OCI-LY3 (cell line): ENCODE measurements around the gene ANXA3.

Experiments
- H2AFZ ChIP-seq: fragments of 200-600, 300-600 bp; shearing (Covaris generic); 2 replicates; pipeline ENCODE4 v1.6.0; 2014; ENCODE audit warnings: antibody characterized with exemption, low read depth, low read length
- H3K27ac ChIP-seq: fragments of 200-600, 300-600 bp; sonication (generic); 2 replicates; pipeline ENCODE4 v1.5.1; 2014; ENCODE audit warnings: mild to moderate bottlenecking, low read length, moderate library complexity, mixed read lengths
- H3K27me3 ChIP-seq: fragments of 200-600, 300-600 bp; sonication (generic); 2 replicates; pipeline ENCODE4 v1.6.1; 2014; ENCODE audit warnings: low read depth, low read length, mixed read lengths
- H3K36me3 ChIP-seq: fragments of 200-600, 300-600 bp; sonication (generic); replicated peaks from 2 replicates; pipeline ENCODE3; 2014; ENCODE audit warnings: low read depth, low read length, mixed read lengths
- H3K4me1 ChIP-seq: fragments of 300-600, 200-600 bp; sonication (generic); 2 replicates; pipeline ENCODE4 v1.6.1; 2014; ENCODE audit warnings: low read length, mixed read lengths
- H3K4me2 ChIP-seq: fragments of 200-600, 300-600 bp; sonication (generic); 2 replicates; pipeline ENCODE4 v1.6.1; 2014; ENCODE audit warnings: low read length, mixed read lengths
- H3K4me3 ChIP-seq: fragments of 300-600, 200-600 bp; sonication (generic); 2 replicates; pipeline ENCODE4 v1.5.1; 2014; ENCODE audit warnings: antibody characterized with exemption, mild to moderate bottlenecking, low read length, moderate library complexity
- H3K79me2 ChIP-seq: fragments of 300-600, 200-600 bp; shearing (Covaris generic); 2 replicates; pipeline ENCODE4 v1.6.1; 2014; ENCODE audit warnings: mild to moderate bottlenecking, low read length, mixed read lengths
- H3K9ac ChIP-seq: fragments of 300-600, 200-600 bp; shearing (Covaris generic); 2 replicates; pipeline ENCODE4 v1.6.0; 2014; ENCODE audit warnings: mild to moderate bottlenecking, low read length, moderate library complexity
- H3K9me3 ChIP-seq: fragments of 200-600, 300-600 bp; shearing (Covaris generic); 2 replicates; pipeline ENCODE4 v1.6.1; 2014; ENCODE audit warnings: low read length, mixed read lengths; ENCODE audit not compliant: insufficient read depth
- H4K20me1 ChIP-seq: fragments of 200-600, 300-600 bp; sonication (generic); 2 replicates; pipeline ENCODE4 v1.6.1; 2016; ENCODE audit warnings: low read length, mixed read lengths; ENCODE audit not compliant: insufficient read depth
- CTCF ChIP-seq: fragments of 200-600, 300-600 bp; sonication (generic); IDR thresholded peaks from 2 replicates; pipeline ENCODE4 v1.5.1; 2014; ENCODE audit warnings: antibody characterized with exemption, low read length, low read depth
- EZH2phosphoT487 ChIP-seq: fragments of 200-600 bp; shearing (Covaris generic); IDR thresholded peaks from 2 replicates; pipeline ENCODE4 v1.6.1; 2018; ENCODE audit warnings: antibody characterized with exemption, mixed run types, low read depth

The ANXA3 gene

GRCh38 chr4:78634011-78634664 lies 82.6 kb downstream of the ANXA3 start:
- no peaks in the 10 kb centered on the region for H3K27me3 ChIP-seq
- no peak overlapping the region for H3K9ac ChIP-seq
- H2AFZ ChIP-seq: no peak overlapping the region
- H3K9me3 ChIP-seq: no peaks in the 10 kb centered on the region
- no peak overlapping the region for H3K4me3 ChIP-seq
- no peaks in the 10 kb centered on the region for H3K36me3 ChIP-seq
- no peak overlapping the region for H3K4me2 ChIP-seq
- TF ChIP-seq EZH2phosphoT487: no peak
- TF ChIP-seq CTCF: no peak
- no peaks in the 10 kb centered on the region for H3K79me2 ChIP-seq
- no peaks in the 10 kb centered on the region for H4K20me1 ChIP-seq
- H3K27ac ChIP-seq: no peak overlapping the region
- H3K4me1 ChIP-seq: peaks cover 41% of the 10 kb centered on the region

DNA sequence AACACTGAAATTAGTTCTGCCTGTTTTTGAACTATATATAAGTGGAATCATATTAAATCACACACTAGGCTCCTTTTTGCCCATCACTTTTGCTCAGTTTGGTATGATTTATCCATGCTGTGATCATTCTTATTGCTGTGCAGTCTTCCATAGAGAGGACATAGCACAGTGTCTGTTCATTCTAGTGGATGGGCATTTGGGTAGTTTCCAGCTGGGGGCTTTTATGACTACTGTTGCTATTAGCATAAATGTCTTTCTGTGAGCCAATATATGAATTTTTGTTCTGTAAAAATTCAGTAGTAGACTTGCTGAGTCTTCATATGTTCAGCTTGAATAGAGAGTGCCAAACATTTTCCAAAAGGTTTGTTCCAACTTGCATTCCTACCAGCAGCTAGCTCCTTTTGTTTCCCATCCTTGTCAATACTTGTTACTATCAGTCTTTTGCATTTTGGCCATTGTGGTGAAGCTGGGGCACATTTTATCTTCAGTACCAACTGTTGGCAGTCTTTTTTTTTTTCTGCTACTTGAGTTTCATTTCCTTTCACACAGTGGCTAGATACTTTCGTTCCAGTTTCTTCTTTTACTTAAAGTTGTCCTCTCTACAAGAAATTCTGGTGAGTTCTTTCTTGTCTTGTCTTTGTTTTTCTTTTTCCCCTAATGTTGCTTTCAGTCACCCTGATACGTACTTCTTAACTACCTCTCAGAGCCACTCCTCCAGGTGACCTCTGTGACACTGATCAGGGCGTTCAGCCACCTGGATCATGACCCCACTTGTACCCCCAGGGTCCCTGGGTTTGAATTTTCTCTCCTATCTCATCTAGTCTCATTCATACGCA lies 87.0 kb downstream of the ANXA3 start:
- H3K36me3 ChIP-seq: no peaks in the 10 kb centered on the region
- H3K79me2 ChIP-seq: no peaks in the 10 kb centered on the region
- H3K27me3 ChIP-seq: peaks cover 6% of the 10 kb centered on the region; the same call in 1 of the 2 replicates
- TF ChIP-seq EZH2phosphoT487 (no peak), CTCF (no peak)
- peak overlapping the region; percentile 50 for H3K4me3 ChIP-seq
- H3K4me2 ChIP-seq: peak overlapping the region; percentile 64
- H3K9me3 ChIP-seq: no peaks in the 10 kb centered on the region
- no peaks in the 10 kb centered on the region for H4K20me1 ChIP-seq
- H3K4me1 ChIP-seq: peaks cover 33% of the 10 kb centered on the region
- peak overlapping the region; percentile 26; the same call in 1 of the 2 replicates for H3K9ac ChIP-seq
- peak overlapping the region; percentile 79 for H3K27ac ChIP-seq
- peak overlapping the region; percentile 22; the same call in 1 of the 2 replicates for H2AFZ ChIP-seq

- peaks cover 6% of the 10 kb centered on the region; the same call in 1 of the 2 replicates for H3K27me3 ChIP-seq
Measured at GRCh38 chr4:78640714-78641113, 89.1 kb downstream of the ANXA3 start.

More at GRCh38 chr4:78640714-78641113, 89.1 kb downstream of the ANXA3 start:
- Histone ChIP-seq H2AFZ (no peak overlapping the region), H3K79me2 (no peaks in the 10 kb centered on the region), H3K4me2 (no peak overlapping the region), H4K20me1 (no peaks in the 10 kb centered on the region), H3K4me3 (no peak overlapping the region), H3K36me3 (no peaks in the 10 kb centered on the region), H3K9me3 (no peaks in the 10 kb centered on the region), H3K9ac (no peak overlapping the region), H3K4me1 (peaks cover 45% of the 10 kb centered on the region), H3K27ac (no peak overlapping the region)
- TF ChIP-seq EZH2phosphoT487 (no peak), CTCF (no peak)
